SK-N-MC (cell line): Measurements from ENCODE around the gene STK39.

ENCODE experiments used
- DNase-seq: peaks from one replicate; pipeline ENCODE4 v3.0.0-alpha.2; 2011; ENCODE audit warnings: low read depth, low spot score
- H3K27ac ChIP-seq: fragments of 200-600 bp; sonication (generic); 2 replicates; pipeline ENCODE4 v1.5.1; 2016; ENCODE audit warnings: mixed run types
- H3K36me3 ChIP-seq: fragments of 200-600 bp; sonication (generic); 2 replicates; pipeline ENCODE4 v1.6.1; 2017; ENCODE audit warnings: antibody characterized with exemption, low read length, mixed read lengths; ENCODE audit not compliant: insufficient read depth
- H3K4me3 ChIP-seq: fragments of 200-600 bp; sonication (generic); 2 replicates; pipeline ENCODE4 v1.5.1; 2016
- H3K9ac ChIP-seq: fragments of 200-600 bp; sonication (generic); 2 replicates; pipeline ENCODE4 v1.8.0; 2017; ENCODE audit warnings: mixed run types, mixed read lengths; ENCODE audit not compliant: insufficient read length
- H3K9me3 ChIP-seq: fragments of 200-600 bp; sonication (generic); 2 replicates; pipeline ENCODE4 v1.6.1; 2017; ENCODE audit warnings: low read depth, mild to moderate bottlenecking, antibody characterized with exemption, low read length, moderate library complexity, mixed read lengths
- EZH2 ChIP-seq: fragments of 200-600 bp; sonication (generic); IDR thresholded peaks from one replicate; pipeline ENCODE4 v1.6.1; 2017; ENCODE audit warnings: antibody characterized with exemption
- FOXP2 ChIP-seq: optimal IDR thresholded peaks from 2 replicates; pipeline ENCODE3; 2011; ENCODE audit warnings: mild to moderate bottlenecking, moderate library complexity; ENCODE audit not compliant: insufficient read depth; ENCODE audit errors: extremely low read length, control extremely low read depth
- POLR2AphosphoS5 ChIP-seq: IDR thresholded peaks from 2 replicates; pipeline ENCODE4 v1.6.1; 2012; ENCODE audit warnings: mild to moderate bottlenecking, low read depth, low read length, borderline replicate concordance

STK39 gene

GRCh38 chr2:168120310-168120709 lies 127.1 kb downstream of the STK39 start:
- H3K36me3 ChIP-seq = peaks cover 5% of the 10 kb centered on the region; the same call in 1 of the 2 replicates
- no peaks in the 10 kb centered on the region for H3K9me3 ChIP-seq
- H3K27ac ChIP-seq = 0 out of 2 replicates have a peak overlapping the region, but pooled peaks have one; percentile 94
- TF ChIP-seq EZH2 (no peak), FOXP2 (no peak), POLR2AphosphoS5 (no peak)
- H3K9ac ChIP-seq = no peak overlapping the region
- DNase-seq = no peak
- no peak overlapping the region for H3K4me3 ChIP-seq

- H3K36me3 ChIP-seq = peaks cover 5% of the 10 kb centered on the region; the same call in 1 of the 2 replicates
- H3K9ac ChIP-seq = peak overlapping the region; percentile 65
- TF ChIP-seq FOXP2 = no peak
- TF ChIP-seq EZH2 = no peak
- no peak for TF ChIP-seq POLR2AphosphoS5
Observed at GRCh38 chr2:168119515-168120141, 127.8 kb downstream of the STK39 start.

GRCh38 chr2:168118733-168119514 lies 128.5 kb downstream of the STK39 start:
- TF ChIP-seq EZH2 (no peak), POLR2AphosphoS5 (no peak), FOXP2 (no peak)
- Histone ChIP-seq H3K27ac (peak overlapping the region; percentile 94), H3K4me3 (peak overlapping the region; percentile 67), H3K9ac (peak overlapping the region; percentile 65), H3K9me3 (no peaks in the 10 kb centered on the region), H3K36me3 (peaks cover 5% of the 10 kb centered on the region; the same call in 1 of the 2 replicates)
- DNase-seq = peak; percentile 93

More at GRCh38 chr2:168119515-168120141, 127.8 kb downstream of the STK39 start:
- peak overlapping the region; percentile 94 for H3K27ac ChIP-seq
- no peaks in the 10 kb centered on the region for H3K9me3 ChIP-seq
- DNase-seq = peak; percentile 88
- H3K4me3 ChIP-seq = peak overlapping the region; percentile 67

- H3K36me3 ChIP-seq = no peaks in the 10 kb centered on the region
- DNase-seq = no peak
- H3K27ac ChIP-seq = no peak overlapping the region
- no peaks in the 10 kb centered on the region for H3K9me3 ChIP-seq
- no peak for TF ChIP-seq FOXP2
- TF ChIP-seq POLR2AphosphoS5 = no peak
- no peak for TF ChIP-seq EZH2
- H3K4me3 ChIP-seq = no peak overlapping the region
- no peak overlapping the region for H3K9ac ChIP-seq
Observed at GRCh38 chr2:168116448-168116847, 130.9 kb downstream of the STK39 start.

- no peak overlapping the region for H3K4me3 ChIP-seq
- TF ChIP-seq FOXP2 (no peak), POLR2AphosphoS5 (no peak), EZH2 (no peak)
- no peaks in the 10 kb centered on the region for H3K36me3 ChIP-seq
- no peak for DNase-seq
- H3K9me3 ChIP-seq = no peaks in the 10 kb centered on the region
- no peak overlapping the region for H3K27ac ChIP-seq
- H3K9ac ChIP-seq = no peak overlapping the region
Observed at GRCh38 chr2:168114619-168115018, 132.8 kb downstream of the STK39 start.

- TF ChIP-seq EZH2 (no peak), FOXP2 (no peak), POLR2AphosphoS5 (no peak)
- Histone ChIP-seq H3K9ac (no peak overlapping the region), H3K4me3 (no peak overlapping the region), H3K36me3 (no peaks in the 10 kb centered on the region), H3K9me3 (no peaks in the 10 kb centered on the region), H3K27ac (no peak overlapping the region)
- DNase-seq = no peak
Observed at GRCh38 chr2:168114040-168114439, 133.4 kb downstream of the STK39 start.

GRCh38 chr2:168107322-168107721 lies 140.1 kb downstream of the STK39 start:
- Histone ChIP-seq H3K27ac (no peak overlapping the region), H3K9ac (no peak overlapping the region), H3K4me3 (no peak overlapping the region), H3K36me3 (no peaks in the 10 kb centered on the region), H3K9me3 (no peaks in the 10 kb centered on the region)
- DNase-seq = no peak
- TF ChIP-seq POLR2AphosphoS5 = no peak
- TF ChIP-seq EZH2 = no peak
- no peak for TF ChIP-seq FOXP2

GRCh38 chr2:168105127-168105683 lies 142.2 kb downstream of the STK39 start:
- DNase-seq = no peak
- Histone ChIP-seq H3K4me3 (no peak overlapping the region), H3K27ac (no peak overlapping the region), H3K36me3 (no peaks in the 10 kb centered on the region), H3K9me3 (no peaks in the 10 kb centered on the region), H3K9ac (no peak overlapping the region)
- TF ChIP-seq POLR2AphosphoS5 (no peak), FOXP2 (no peak), EZH2 (no peak)

GRCh38 chr2:168097431-168097830 lies 150.0 kb downstream of the STK39 start:
- no peak overlapping the region for H3K4me3 ChIP-seq
- no peak overlapping the region for H3K9ac ChIP-seq
- no peak for TF ChIP-seq EZH2
- TF ChIP-seq FOXP2 = no peak
- TF ChIP-seq POLR2AphosphoS5 = no peak
- no peaks in the 10 kb centered on the region for H3K36me3 ChIP-seq
- H3K9me3 ChIP-seq = no peaks in the 10 kb centered on the region
- DNase-seq = no peak
- H3K27ac ChIP-seq = no peak overlapping the region
